ENCODE measurements around the gene CLK3. TPM values are rescaled to one million over a fixed set of nuclear protein-coding genes. Genes with fewer than 3 reads are reported as not detected.

Gene CLK3
- total RNA-seq, 1 donor from 2014 or later: 24.0 TPM

GRCh38 chr15:74664028-74664616 is 48.5 kb downstream of the CLK3 start:
- Histone ChIP-seq H3K36me3 (ENCODE audit: control insufficient read depth in 3 of 3, insufficient read depth in 3 of 3, low read length in 3 of 3) (peaks cover 0 to 4% (median 0%) of the 10 kb centered on the region in 3 donors), H3K27ac (ENCODE audit: low read depth, low read length) (no peak overlapping the region), H3K4me3 (ENCODE audit: low read length in 3 of 3) (no peak overlapping the region), H3K9me3 (ENCODE audit: control insufficient read depth in 3 of 3, low read length in 3 of 3) (no peaks in the 10 kb centered on the region), H3K9ac (ENCODE audit: low read depth in 1 of 3, low read length in 3 of 3) (no peak overlapping the region), H3K27me3 (ENCODE audit: control insufficient read depth in 3 of 3, insufficient read depth in 3 of 3, low read length in 3 of 3) (no peaks in the 10 kb centered on the region), H3K4me1 (ENCODE audit: control insufficient read depth in 3 of 3, insufficient read depth in 3 of 3, low read length in 3 of 3) (peaks cover 12 to 14% (median 12%) of the 10 kb centered on the region in 3 donors)

GRCh38 chr15:74664670-74665069 is 49.0 kb downstream of the CLK3 start:
- Histone ChIP-seq H3K27me3 (ENCODE audit: control insufficient read depth in 3 of 3, insufficient read depth in 3 of 3, low read length in 3 of 3) (no peaks in the 10 kb centered on the region), H3K9ac (ENCODE audit: low read depth in 1 of 3, low read length in 3 of 3) (no peak overlapping the region), H3K9me3 (ENCODE audit: control insufficient read depth in 3 of 3, low read length in 3 of 3) (no peaks in the 10 kb centered on the region), H3K27ac (ENCODE audit: low read depth, low read length) (no peak overlapping the region), H3K4me1 (ENCODE audit: control insufficient read depth in 3 of 3, insufficient read depth in 3 of 3, low read length in 3 of 3) (peaks cover 12 to 14% (median 12%) of the 10 kb centered on the region in 3 donors), H3K4me3 (ENCODE audit: low read length in 3 of 3) (no peak overlapping the region), H3K36me3 (ENCODE audit: control insufficient read depth in 3 of 3, insufficient read depth in 3 of 3, low read length in 3 of 3) (peaks cover 0 to 4% (median 0%) of the 10 kb centered on the region in 3 donors)

- Histone ChIP-seq H3K4me1 (ENCODE audit: control insufficient read depth in 3 of 3, insufficient read depth in 3 of 3, low read length in 3 of 3) (peaks cover 11 to 12% (median 12%) of the 10 kb centered on the region in 3 donors), H3K4me3 (ENCODE audit: low read length in 3 of 3) (no peak overlapping the region), H3K9ac (ENCODE audit: low read depth in 1 of 3, low read length in 3 of 3) (no peak overlapping the region), H3K27me3 (ENCODE audit: control insufficient read depth in 3 of 3, insufficient read depth in 3 of 3, low read length in 3 of 3) (no peaks in the 10 kb centered on the region), H3K9me3 (ENCODE audit: control insufficient read depth in 3 of 3, low read length in 3 of 3) (no peaks in the 10 kb centered on the region), H3K27ac (ENCODE audit: low read depth, low read length) (no peak overlapping the region), H3K36me3 (ENCODE audit: control insufficient read depth in 3 of 3, insufficient read depth in 3 of 3, low read length in 3 of 3) (peaks cover 13 to 26% (median 20%) of the 10 kb centered on the region in 3 donors)
These were observed 52.3 kb downstream of the CLK3 start for GRCh38 chr15:74667975-74668374.

- Histone ChIP-seq H3K4me1 (ENCODE audit: control insufficient read depth in 3 of 3, insufficient read depth in 3 of 3, low read length in 3 of 3) (peaks cover 0 to 1% (median under 1%) of the 10 kb centered on the region in 3 donors), H3K36me3 (ENCODE audit: control insufficient read depth in 3 of 3, insufficient read depth in 3 of 3, low read length in 3 of 3) (peaks cover 14 to 32% (median 25%) of the 10 kb centered on the region in 3 donors), H3K9me3 (ENCODE audit: control insufficient read depth in 3 of 3, low read length in 3 of 3) (no peaks in the 10 kb centered on the region), H3K27me3 (ENCODE audit: control insufficient read depth in 3 of 3, insufficient read depth in 3 of 3, low read length in 3 of 3) (no peaks in the 10 kb centered on the region), H3K27ac (ENCODE audit: low read depth, low read length) (no peak overlapping the region), H3K9ac (ENCODE audit: low read depth in 1 of 3, low read length in 3 of 3) (no peak overlapping the region), H3K4me3 (ENCODE audit: low read length in 3 of 3) (no peak overlapping the region)
These were observed 54.0 kb downstream of the CLK3 start for GRCh38 chr15:74669627-74670026.

- no peak overlapping the region for H3K9ac ChIP-seq (ENCODE audit: low read depth in 1 of 3, low read length in 3 of 3)
- no peak overlapping the region for H3K27ac ChIP-seq (ENCODE audit: low read depth, low read length)
- no peaks in the 10 kb centered on the region for H3K4me1 ChIP-seq (ENCODE audit: control insufficient read depth in 3 of 3, insufficient read depth in 3 of 3, low read length in 3 of 3)
- H3K4me3 ChIP-seq (ENCODE audit: low read length in 3 of 3): no peak overlapping the region
- H3K36me3 ChIP-seq (ENCODE audit: control insufficient read depth in 3 of 3, insufficient read depth in 3 of 3, low read length in 3 of 3): peaks cover 14 to 31% (median 25%) of the 10 kb centered on the region in 3 donors
- no peaks in the 10 kb centered on the region for H3K9me3 ChIP-seq (ENCODE audit: control insufficient read depth in 3 of 3, low read length in 3 of 3)
- H3K27me3 ChIP-seq (ENCODE audit: control insufficient read depth in 3 of 3, insufficient read depth in 3 of 3, low read length in 3 of 3): no peaks in the 10 kb centered on the region
These were observed 58.5 kb downstream of the CLK3 start for GRCh38 chr15:74674161-74674560.

- Histone ChIP-seq H3K4me3 (ENCODE audit: low read length in 3 of 3) (no peak overlapping the region), H3K4me1 (ENCODE audit: control insufficient read depth in 3 of 3, insufficient read depth in 3 of 3, low read length in 3 of 3) (no peaks in the 10 kb centered on the region), H3K27me3 (ENCODE audit: control insufficient read depth in 3 of 3, insufficient read depth in 3 of 3, low read length in 3 of 3) (no peaks in the 10 kb centered on the region)
These were observed 61.2 kb downstream of the CLK3 start for GRCh38 chr15:74676801-74677200.

More at GRCh38 chr15:74676801-74677200, 61.2 kb downstream of the CLK3 start:
- Histone ChIP-seq H3K9me3 (ENCODE audit: control insufficient read depth in 3 of 3, low read length in 3 of 3) (no peaks in the 10 kb centered on the region), H3K9ac (ENCODE audit: low read depth in 1 of 3, low read length in 3 of 3) (no peak overlapping the region), H3K36me3 (ENCODE audit: control insufficient read depth in 3 of 3, insufficient read depth in 3 of 3, low read length in 3 of 3) (peaks cover 4 to 17% (median 11%) of the 10 kb centered on the region in 3 donors), H3K27ac (ENCODE audit: low read depth, low read length) (no peak overlapping the region)

Other genes starting within 250 kb of the CLK3 start
- gene CYP11A1, start 248.2 kb upstream of the CLK3 start, total RNA-seq: 0.52 TPM
- gene SEMA7A, start 181.9 kb upstream of the CLK3 start, total RNA-seq: 5.2 TPM
- 23.0 TPM for gene UBL7, start 154.7 kb upstream of the CLK3 start, total RNA-seq
- gene ARID3B, start 74.6 kb upstream of the CLK3 start, total RNA-seq: 2.1 TPM
- gene EDC3, start 80.2 kb downstream of the CLK3 start, total RNA-seq: 16.2 TPM
- gene CYP1A1, start 109.7 kb downstream of the CLK3 start, total RNA-seq: not detected
- not detected for gene CYP1A2, start 133.0 kb downstream of the CLK3 start, total RNA-seq
- 13.6 TPM for gene CSK, start 166.2 kb downstream of the CLK3 start, total RNA-seq
- gene LMAN1L, start 197.0 kb downstream of the CLK3 start, total RNA-seq: not detected
- gene CPLX3, start 210.8 kb downstream of the CLK3 start, total RNA-seq: not detected
- gene ULK3, start 227.3 kb downstream of the CLK3 start, total RNA-seq: 18.3 TPM